HepG2 (cell line): ENCODE results near the gene SLC29A3. TPM values are rescaled to one million over a fixed set of nuclear protein-coding genes. Genes with fewer than 3 reads are reported as not detected.
A peak's percentile ranks its signal among the peaks of the same experiment; 100 is the strongest.

Experiments
- HNF1B ChIP-seq: sonication (generic); formaldehyde crosslinking; IDR thresholded peaks from 2 replicates; pipeline ENCODE4 v1.5.1; 2020; ENCODE audit warnings: mild to moderate bottlenecking, moderate library complexity, missing genetic modification reagents
- IRF2 ChIP-seq: IDR thresholded peaks from 2 replicates; pipeline ENCODE4 v1.6.1; 2018; ENCODE audit warnings: missing genetic modification reagents, missing compliant biosample characterization
- JUNB ChIP-seq: sonication (generic); formaldehyde crosslinking; IDR thresholded peaks from 2 replicates; pipeline ENCODE4 v1.8.0; 2022; ENCODE audit warnings: missing genetic modification reagents, mild to moderate bottlenecking, borderline replicate concordance
- NCOA2 ChIP-seq: sonication (generic); formaldehyde crosslinking; IDR thresholded peaks from 2 replicates; pipeline ENCODE4 v1.8.0; 2022; ENCODE audit warnings: inconsistent platforms
- TFAP4 ChIP-seq: sonication (generic); IDR thresholded peaks from 2 replicates; pipeline ENCODE4 v1.6.1; 2016; ENCODE audit warnings: low read depth, borderline replicate concordance
- ZBTB38 ChIP-seq: sonication (generic); formaldehyde crosslinking; IDR thresholded peaks from 2 replicates; pipeline ENCODE4 v1.5.1; 2020; ENCODE audit warnings: mild to moderate bottlenecking, missing genetic modification reagents
- ZNF597 ChIP-seq: sonication (generic); formaldehyde crosslinking; IDR thresholded peaks from 2 replicates; pipeline ENCODE4 v1.5.0; 2020; ENCODE audit warnings: missing genetic modification reagents
- ZNF652 ChIP-seq: IDR thresholded peaks from 2 replicates; pipeline ENCODE4 v1.6.1; 2016; ENCODE audit warnings: low read depth, borderline replicate concordance
- ZNF800 ChIP-seq: sonication (generic); formaldehyde crosslinking; IDR thresholded peaks from 2 replicates; pipeline ENCODE4 v1.4.0; 2020; ENCODE audit warnings: missing genetic modification reagents
- polyA plus RNA-seq, 8 experiments: library from polyadenylated mRNA; depleted of rRNA in 3 of 8; stranded (reverse) in 7 of 8; unstranded in 1 of 8; fragments of >200 nt; fragmentation: Illumina TruSeq in 4 of 8; extraction: Trizol in 4 of 8; gene quantifications; 2 replicates each; pipeline versions ENCODE4 v1.2.1 to v1.2.3, GENCODE V29; 2011 to 2016; ENCODE audit warnings: low read depth in 4 of 8, missing spikeins in 1 of 8, mixed read lengths in 1 of 8; ENCODE audit not compliant: insufficient read depth in 1 of 8
- total RNA-seq, 5 experiments: library from RNA; depleted of rRNA; stranded (reverse); fragments of >200 nt; fragmentation: Illumina TruSeq; extraction: Trizol; gene quantifications; 2 replicates each; pipeline ENCODE4 v1.2.3, GENCODE V29; 2016; ENCODE audit warnings: low read depth in 1 of 5
- TF ChIP-seq, protein P1 (sequence below): sonication (generic); formaldehyde crosslinking; IDR thresholded peaks from 2 replicates; pipeline ENCODE4 v1.4.0; 2020; ENCODE audit warnings: missing genetic modification reagents, borderline replicate concordance
- TF ChIP-seq, protein P2 (sequence below): sonication (generic); formaldehyde crosslinking; IDR thresholded peaks from 2 replicates; pipeline ENCODE4 v1.9.0; 2021; ENCODE audit warnings: mild to moderate bottlenecking, missing genetic modification reagents

Gene SLC29A3
- total and polyA plus RNA-seq, 2 of the 13 experiments (the other 11 are each of a cell fraction or from before 2014, with no cell fraction given): 8.6 to 11.8 TPM

- TF ChIP-seq, protein P1, sequence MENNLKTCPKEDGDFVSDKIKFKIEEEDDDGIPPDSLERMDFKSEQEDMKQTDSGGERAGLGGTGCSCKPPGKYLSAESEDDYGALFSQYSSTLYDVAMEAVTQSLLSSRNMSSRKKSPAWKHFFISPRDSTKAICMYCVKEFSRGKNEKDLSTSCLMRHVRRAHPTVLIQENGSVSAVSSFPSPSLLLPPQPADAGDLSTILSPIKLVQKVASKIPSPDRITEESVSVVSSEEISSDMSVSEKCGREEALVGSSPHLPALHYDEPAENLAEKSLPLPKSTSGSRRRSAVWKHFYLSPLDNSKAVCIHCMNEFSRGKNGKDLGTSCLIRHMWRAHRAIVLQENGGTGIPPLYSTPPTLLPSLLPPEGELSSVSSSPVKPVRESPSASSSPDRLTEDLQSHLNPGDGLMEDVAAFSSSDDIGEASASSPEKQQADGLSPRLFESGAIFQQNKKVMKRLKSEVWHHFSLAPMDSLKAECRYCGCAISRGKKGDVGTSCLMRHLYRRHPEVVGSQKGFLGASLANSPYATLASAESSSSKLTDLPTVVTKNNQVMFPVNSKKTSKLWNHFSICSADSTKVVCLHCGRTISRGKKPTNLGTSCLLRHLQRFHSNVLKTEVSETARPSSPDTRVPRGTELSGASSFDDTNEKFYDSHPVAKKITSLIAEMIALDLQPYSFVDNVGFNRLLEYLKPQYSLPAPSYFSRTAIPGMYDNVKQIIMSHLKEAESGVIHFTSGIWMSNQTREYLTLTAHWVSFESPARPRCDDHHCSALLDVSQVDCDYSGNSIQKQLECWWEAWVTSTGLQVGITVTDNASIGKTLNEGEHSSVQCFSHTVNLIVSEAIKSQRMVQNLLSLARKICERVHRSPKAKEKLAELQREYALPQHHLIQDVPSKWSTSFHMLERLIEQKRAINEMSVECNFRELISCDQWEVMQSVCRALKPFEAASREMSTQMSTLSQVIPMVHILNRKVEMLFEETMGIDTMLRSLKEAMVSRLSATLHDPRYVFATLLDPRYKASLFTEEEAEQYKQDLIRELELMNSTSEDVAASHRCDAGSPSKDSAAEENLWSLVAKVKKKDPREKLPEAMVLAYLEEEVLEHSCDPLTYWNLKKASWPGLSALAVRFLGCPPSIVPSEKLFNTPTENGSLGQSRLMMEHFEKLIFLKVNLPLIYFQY (CRISPR knock-in tag): peak; percentile 99
- no peak for TF ChIP-seq ZNF597 (CRISPR knock-in tag)
- peak; percentile 87; the same call in 1 of the 2 replicates for TF ChIP-seq TFAP4
- TF ChIP-seq ZNF800: peak; percentile 63; the same call in 1 of the 2 replicates
- peak; percentile 86 for TF ChIP-seq HNF1B (CRISPR knock-in tag)
- TF ChIP-seq ZBTB38 (CRISPR knock-in tag): peak; percentile 41; the same call in 1 of the 2 replicates
- TF ChIP-seq JUNB (CRISPR knock-in tag): peak; percentile 99
- peak; percentile 96 for TF ChIP-seq NCOA2 (CRISPR knock-in tag)
- TF ChIP-seq, protein P2, sequence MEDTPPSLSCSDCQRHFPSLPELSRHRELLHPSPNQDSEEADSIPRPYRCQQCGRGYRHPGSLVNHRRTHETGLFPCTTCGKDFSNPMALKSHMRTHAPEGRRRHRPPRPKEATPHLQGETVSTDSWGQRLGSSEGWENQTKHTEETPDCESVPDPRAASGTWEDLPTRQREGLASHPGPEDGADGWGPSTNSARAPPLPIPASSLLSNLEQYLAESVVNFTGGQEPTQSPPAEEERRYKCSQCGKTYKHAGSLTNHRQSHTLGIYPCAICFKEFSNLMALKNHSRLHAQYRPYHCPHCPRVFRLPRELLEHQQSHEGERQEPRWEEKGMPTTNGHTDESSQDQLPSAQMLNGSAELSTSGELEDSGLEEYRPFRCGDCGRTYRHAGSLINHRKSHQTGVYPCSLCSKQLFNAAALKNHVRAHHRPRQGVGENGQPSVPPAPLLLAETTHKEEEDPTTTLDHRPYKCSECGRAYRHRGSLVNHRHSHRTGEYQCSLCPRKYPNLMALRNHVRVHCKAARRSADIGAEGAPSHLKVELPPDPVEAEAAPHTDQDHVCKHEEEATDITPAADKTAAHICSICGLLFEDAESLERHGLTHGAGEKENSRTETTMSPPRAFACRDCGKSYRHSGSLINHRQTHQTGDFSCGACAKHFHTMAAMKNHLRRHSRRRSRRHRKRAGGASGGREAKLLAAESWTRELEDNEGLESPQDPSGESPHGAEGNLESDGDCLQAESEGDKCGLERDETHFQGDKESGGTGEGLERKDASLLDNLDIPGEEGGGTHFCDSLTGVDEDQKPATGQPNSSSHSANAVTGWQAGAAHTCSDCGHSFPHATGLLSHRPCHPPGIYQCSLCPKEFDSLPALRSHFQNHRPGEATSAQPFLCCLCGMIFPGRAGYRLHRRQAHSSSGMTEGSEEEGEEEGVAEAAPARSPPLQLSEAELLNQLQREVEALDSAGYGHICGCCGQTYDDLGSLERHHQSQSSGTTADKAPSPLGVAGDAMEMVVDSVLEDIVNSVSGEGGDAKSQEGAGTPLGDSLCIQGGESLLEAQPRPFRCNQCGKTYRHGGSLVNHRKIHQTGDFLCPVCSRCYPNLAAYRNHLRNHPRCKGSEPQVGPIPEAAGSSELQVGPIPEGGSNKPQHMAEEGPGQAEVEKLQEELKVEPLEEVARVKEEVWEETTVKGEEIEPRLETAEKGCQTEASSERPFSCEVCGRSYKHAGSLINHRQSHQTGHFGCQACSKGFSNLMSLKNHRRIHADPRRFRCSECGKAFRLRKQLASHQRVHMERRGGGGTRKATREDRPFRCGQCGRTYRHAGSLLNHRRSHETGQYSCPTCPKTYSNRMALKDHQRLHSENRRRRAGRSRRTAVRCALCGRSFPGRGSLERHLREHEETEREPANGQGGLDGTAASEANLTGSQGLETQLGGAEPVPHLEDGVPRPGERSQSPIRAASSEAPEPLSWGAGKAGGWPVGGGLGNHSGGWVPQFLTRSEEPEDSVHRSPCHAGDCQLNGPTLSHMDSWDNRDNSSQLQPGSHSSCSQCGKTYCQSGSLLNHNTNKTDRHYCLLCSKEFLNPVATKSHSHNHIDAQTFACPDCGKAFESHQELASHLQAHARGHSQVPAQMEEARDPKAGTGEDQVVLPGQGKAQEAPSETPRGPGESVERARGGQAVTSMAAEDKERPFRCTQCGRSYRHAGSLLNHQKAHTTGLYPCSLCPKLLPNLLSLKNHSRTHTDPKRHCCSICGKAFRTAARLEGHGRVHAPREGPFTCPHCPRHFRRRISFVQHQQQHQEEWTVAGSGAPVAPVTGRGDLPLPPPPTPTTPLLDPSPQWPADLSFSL (CRISPR knock-in tag): 0 out of 2 replicates have a peak, but pooled peaks have one; percentile 19
- peak; percentile 38; the same call in 1 of the 2 replicates for TF ChIP-seq ZNF652
- peak; percentile 95 for TF ChIP-seq IRF2
Observed at GRCh38 chr10:71339796-71340589, 20.9 kb downstream of the SLC29A3 start (continued).
